HUES48 (cell line): Measurements from ENCODE around the gene TAOK3.
"Not testable (repeated sequence)": the region's sequence is repeated elsewhere in the genome, so short reads cannot be mapped to it uniquely, and the experiment has no call there.

Experiments
- H3K27ac ChIP-seq: one replicate; pipeline ENCODE4 v1.7.0; 2013; ENCODE audit warnings: low read depth, low read length, inconsistent platforms
- H3K27me3 ChIP-seq: 2 replicates; pipeline ENCODE4 v1.6.1; 2013; ENCODE audit warnings: mild to moderate bottlenecking, low read length; ENCODE audit not compliant: control insufficient read depth, insufficient read depth
- H3K36me3 ChIP-seq: 2 replicates; pipeline ENCODE4 v1.6.1; 2013; ENCODE audit warnings: low read length; ENCODE audit not compliant: control insufficient read depth, insufficient read depth
- H3K4me1 ChIP-seq: 2 replicates; pipeline ENCODE4 v1.6.1; 2013; ENCODE audit warnings: mild to moderate bottlenecking, low read length; ENCODE audit not compliant: control insufficient read depth, insufficient read depth
- H3K4me3 ChIP-seq: 2 replicates; pipeline ENCODE4 v1.5.1; 2013; ENCODE audit warnings: mild to moderate bottlenecking, low read depth, low read length
- H3K9ac ChIP-seq: 2 replicates; pipeline ENCODE4 v1.6.1; 2013; ENCODE audit warnings: mild to moderate bottlenecking, low read depth, low read length, moderate library complexity
- H3K9me3 ChIP-seq: 2 replicates; pipeline ENCODE4 v1.6.1; 2013; ENCODE audit warnings: low read length; ENCODE audit not compliant: control insufficient read depth, insufficient read depth

TAOK3 gene

DNA sequence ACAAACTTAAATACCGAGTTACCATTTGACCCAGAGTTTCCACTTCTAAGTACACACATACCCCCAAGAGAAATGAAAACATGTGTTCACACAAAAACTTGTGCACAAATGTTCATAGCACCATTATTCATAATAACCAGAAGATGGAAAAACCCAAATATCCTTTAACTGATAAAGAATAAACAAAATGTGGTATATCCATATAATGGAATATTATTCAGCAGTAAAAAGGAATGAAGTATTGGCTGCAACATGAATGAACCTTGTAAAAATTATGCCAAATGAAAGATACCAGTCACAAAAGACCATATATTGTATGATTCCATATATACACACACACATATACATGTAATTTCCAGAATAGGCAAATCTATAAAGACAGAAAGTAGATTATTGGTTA lies 116.4 kb downstream of the TAOK3 start:
- Histone ChIP-seq H3K36me3 (no peaks in the 10 kb centered on the region), H3K27me3 (no peaks in the 10 kb centered on the region), H3K9ac (no peak overlapping the region), H3K9me3 (no peaks in the 10 kb centered on the region), H3K4me3 (no peak overlapping the region), H3K27ac (no peak overlapping the region), H3K4me1 (no peaks in the 10 kb centered on the region)

GRCh38 chr12:118249547-118249946 lies 123.2 kb downstream of the TAOK3 start:
- H3K36me3 ChIP-seq, result no peaks in the 10 kb centered on the region
- H3K27me3 ChIP-seq, result no peaks in the 10 kb centered on the region
- H3K9ac ChIP-seq, result no peak overlapping the region
- H3K4me1 ChIP-seq, result no peaks in the 10 kb centered on the region
- H3K9me3 ChIP-seq, result no peaks in the 10 kb centered on the region
- no peak overlapping the region for H3K27ac ChIP-seq
- no peak overlapping the region for H3K4me3 ChIP-seq

GRCh38 chr12:118245886-118246285 lies 126.8 kb downstream of the TAOK3 start:
- not testable (repeated sequence) for H3K4me1 ChIP-seq, H3K27me3 ChIP-seq, H3K36me3 ChIP-seq, H3K9me3 ChIP-seq, H3K4me3 ChIP-seq, H3K9ac ChIP-seq, H3K27ac ChIP-seq

GRCh38 chr12:118238888-118239287 lies 133.8 kb downstream of the TAOK3 start:
- no peaks in the 10 kb centered on the region for H3K36me3 ChIP-seq
- H3K9ac ChIP-seq, result no peak overlapping the region
- H3K27me3 ChIP-seq, result no peaks in the 10 kb centered on the region
- no peak overlapping the region for H3K27ac ChIP-seq
- H3K4me3 ChIP-seq, result no peak overlapping the region
- H3K9me3 ChIP-seq, result no peaks in the 10 kb centered on the region
- H3K4me1 ChIP-seq, result no peaks in the 10 kb centered on the region

DNA sequence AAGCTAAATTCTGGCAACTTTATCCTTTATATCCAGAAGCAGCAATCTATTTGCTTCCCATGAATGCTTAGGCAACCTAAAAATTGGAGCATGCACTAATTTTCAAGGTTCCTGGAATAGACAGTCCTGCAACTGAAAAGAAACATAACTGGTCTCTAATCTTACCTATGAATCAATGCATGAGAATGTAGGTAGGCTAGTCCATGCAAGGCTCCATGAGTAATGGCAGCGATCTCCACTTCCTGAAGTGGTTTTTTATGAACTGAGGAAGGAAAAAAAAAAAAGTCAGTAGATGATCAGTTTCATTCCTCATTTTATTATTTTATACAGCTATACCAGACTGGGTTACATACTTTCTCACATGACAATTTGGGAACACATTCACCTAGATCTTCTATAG lies 134.8 kb downstream of the TAOK3 start:
- Histone ChIP-seq H3K36me3 (no peaks in the 10 kb centered on the region), H3K27me3 (no peaks in the 10 kb centered on the region), H3K9me3 (no peaks in the 10 kb centered on the region), H3K4me3 (no peak overlapping the region), H3K27ac (no peak overlapping the region), H3K4me1 (no peaks in the 10 kb centered on the region), H3K9ac (no peak overlapping the region)

DNA sequence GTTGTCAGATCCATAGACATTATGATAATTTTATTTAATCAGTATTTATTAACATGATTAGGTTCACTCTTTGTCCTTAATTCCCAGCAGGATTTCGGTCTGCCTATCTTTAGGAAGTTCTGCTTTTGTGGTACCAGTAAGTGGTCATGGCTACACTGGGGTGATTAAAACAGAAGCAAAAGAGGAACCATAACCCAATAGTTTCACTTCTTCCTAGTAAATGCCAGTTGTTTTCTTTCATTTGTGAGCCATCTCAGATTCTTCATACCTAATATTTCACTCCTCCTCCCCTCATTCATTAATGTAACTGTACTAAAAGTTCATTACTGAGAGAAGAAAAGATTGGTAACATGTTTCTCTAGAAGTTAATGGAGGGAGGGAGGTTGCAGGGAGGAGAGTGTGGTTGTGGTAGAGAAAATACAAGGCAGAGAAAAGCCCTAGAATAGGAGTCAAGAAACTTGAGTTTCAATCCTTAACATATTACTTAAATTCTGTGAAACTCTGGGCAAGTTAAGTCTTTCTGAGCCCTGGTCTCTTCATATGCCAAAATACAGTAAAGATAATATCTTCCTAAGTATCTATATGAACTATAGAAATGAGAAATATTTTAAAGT lies 135.5 kb downstream of the TAOK3 start:
- Histone ChIP-seq H3K27ac (no peak overlapping the region), H3K4me3 (no peak overlapping the region), H3K27me3 (no peaks in the 10 kb centered on the region), H3K9ac (no peak overlapping the region), H3K9me3 (no peaks in the 10 kb centered on the region), H3K4me1 (no peaks in the 10 kb centered on the region), H3K36me3 (no peaks in the 10 kb centered on the region)

DNA sequence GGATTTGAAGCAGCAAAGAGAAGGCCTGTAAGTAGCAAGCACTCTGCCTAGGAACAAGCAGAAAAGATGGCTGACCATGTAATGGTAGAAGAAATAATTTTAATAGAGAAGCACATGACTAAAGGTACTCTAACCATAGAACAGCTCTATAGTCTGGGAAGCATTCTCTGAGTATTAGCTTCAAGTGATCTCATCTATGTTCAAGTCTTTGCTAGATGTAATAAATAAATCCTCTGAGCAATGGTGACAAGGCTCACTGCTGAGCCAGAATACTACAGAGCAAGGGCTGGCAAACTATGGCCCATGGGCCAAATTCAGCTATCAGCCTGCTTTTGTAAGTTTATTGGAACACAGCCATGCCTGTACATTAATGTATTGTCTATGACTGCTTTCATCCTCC lies 152.0 kb downstream of the TAOK3 start:
- no peaks in the 10 kb centered on the region for H3K36me3 ChIP-seq
- no peaks in the 10 kb centered on the region for H3K9me3 ChIP-seq
- H3K27ac ChIP-seq, result no peak overlapping the region
- H3K4me1 ChIP-seq, result no peaks in the 10 kb centered on the region
- H3K4me3 ChIP-seq, result no peak overlapping the region
- no peaks in the 10 kb centered on the region for H3K27me3 ChIP-seq
- no peak overlapping the region for H3K9ac ChIP-seq

DNA sequence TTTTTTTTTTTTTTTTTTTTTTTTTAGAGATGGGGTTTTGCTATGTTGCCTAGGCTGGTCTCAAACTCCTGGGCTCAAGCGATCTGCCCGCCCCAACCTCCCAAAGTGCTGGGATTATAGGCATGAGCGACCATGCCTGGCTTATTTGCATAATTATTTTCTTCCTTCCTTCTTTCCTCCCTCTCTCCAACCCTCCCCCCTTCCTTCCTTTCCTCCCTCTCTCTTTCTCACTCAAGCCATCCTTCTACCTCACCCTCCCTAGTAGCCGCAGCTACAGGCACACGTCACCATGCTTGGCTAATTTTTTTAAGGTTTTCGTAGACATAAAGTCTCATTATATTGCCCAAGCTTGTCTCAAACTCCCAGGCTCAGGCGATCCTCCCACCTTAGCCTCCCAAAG lies 152.9 kb downstream of the TAOK3 start:
- no peaks in the 10 kb centered on the region for H3K9me3 ChIP-seq
- H3K27ac ChIP-seq, result no peak overlapping the region
- H3K4me3 ChIP-seq, result no peak overlapping the region
- H3K9ac ChIP-seq, result no peak overlapping the region
- no peaks in the 10 kb centered on the region for H3K36me3 ChIP-seq
- H3K4me1 ChIP-seq, result no peaks in the 10 kb centered on the region
- no peaks in the 10 kb centered on the region for H3K27me3 ChIP-seq

DNA sequence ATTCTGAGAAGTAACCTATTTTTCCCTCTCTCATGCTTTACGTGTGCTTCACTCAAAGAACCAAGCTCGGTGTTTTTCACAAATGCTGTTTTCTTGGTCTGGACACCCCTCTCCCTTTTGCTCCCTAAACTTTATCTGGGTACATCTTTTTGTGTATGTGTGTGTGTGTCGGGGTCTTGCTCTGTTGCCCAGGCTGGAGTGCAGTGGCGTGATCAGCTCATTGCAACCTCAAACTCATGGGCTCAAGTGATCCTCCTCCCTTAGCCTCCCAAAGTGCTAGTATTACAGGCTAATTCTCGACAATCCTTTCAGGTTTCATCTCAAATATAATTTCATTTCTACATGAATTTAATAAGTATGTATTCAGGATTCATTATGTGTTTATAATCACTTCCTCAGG lies 153.6 kb downstream of the TAOK3 start:
- no peaks in the 10 kb centered on the region for H3K36me3 ChIP-seq
- no peaks in the 10 kb centered on the region for H3K4me1 ChIP-seq
- H3K9ac ChIP-seq, result no peak overlapping the region
- H3K27ac ChIP-seq, result no peak overlapping the region
- no peak overlapping the region for H3K4me3 ChIP-seq
- H3K27me3 ChIP-seq, result no peaks in the 10 kb centered on the region
- no peaks in the 10 kb centered on the region for H3K9me3 ChIP-seq

DNA sequence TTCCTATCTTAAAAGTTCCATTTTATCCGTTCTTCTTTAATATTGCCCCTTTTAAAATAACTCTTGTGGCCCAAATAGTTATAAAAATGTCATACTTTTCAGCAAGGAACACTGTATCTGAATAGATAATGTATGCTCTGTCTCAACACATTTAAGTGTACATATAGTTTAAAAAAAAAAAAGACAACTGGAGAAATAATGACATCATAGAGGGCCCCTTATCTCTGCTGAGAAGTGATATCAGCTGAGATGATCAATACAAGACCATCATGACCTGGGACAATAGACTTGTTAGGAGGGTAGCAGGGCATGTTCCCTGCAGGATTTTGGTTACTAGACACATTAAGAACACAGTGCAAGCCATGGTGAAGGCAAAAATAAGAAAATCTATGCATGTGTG lies 159.3 kb downstream of the TAOK3 start:
- no peak overlapping the region for H3K4me3 ChIP-seq
- no peak overlapping the region for H3K9ac ChIP-seq
- no peaks in the 10 kb centered on the region for H3K36me3 ChIP-seq
- H3K27me3 ChIP-seq, result no peaks in the 10 kb centered on the region
- no peak overlapping the region for H3K27ac ChIP-seq
- no peaks in the 10 kb centered on the region for H3K4me1 ChIP-seq
- H3K9me3 ChIP-seq, result no peaks in the 10 kb centered on the region

GRCh38 chr12:118212606-118213005 lies 160.1 kb downstream of the TAOK3 start:
- H3K4me1 ChIP-seq, result no peaks in the 10 kb centered on the region
- no peaks in the 10 kb centered on the region for H3K27me3 ChIP-seq
- H3K4me3 ChIP-seq, result no peak overlapping the region
- no peaks in the 10 kb centered on the region for H3K9me3 ChIP-seq
- H3K27ac ChIP-seq, result no peak overlapping the region
- H3K36me3 ChIP-seq, result no peaks in the 10 kb centered on the region
- H3K9ac ChIP-seq, result no peak overlapping the region

DNA sequence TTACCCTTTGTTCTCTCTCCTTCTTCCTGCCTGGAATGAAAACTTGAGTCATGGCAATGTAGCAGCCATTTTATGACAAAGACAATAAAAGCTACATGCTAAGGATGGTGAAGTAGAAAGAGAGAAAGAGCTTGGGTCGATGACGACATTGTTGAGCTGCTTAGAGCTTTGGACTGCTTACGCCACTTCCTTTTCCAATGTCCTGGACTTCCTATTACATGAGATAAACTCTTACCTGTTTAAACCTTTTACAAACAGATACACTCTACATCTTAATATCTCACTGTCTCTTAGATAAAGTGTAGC lies 166.6 kb downstream of the TAOK3 start:
- Histone ChIP-seq H3K27ac (no peak overlapping the region), H3K9ac (no peak overlapping the region), H3K4me1 (no peaks in the 10 kb centered on the region), H3K4me3 (no peak overlapping the region), H3K27me3 (no peaks in the 10 kb centered on the region), H3K9me3 (no peaks in the 10 kb centered on the region), H3K36me3 (no peaks in the 10 kb centered on the region)
